ENCODE measurements around the gene MAN1A1.

Gene MAN1A1

DNA sequence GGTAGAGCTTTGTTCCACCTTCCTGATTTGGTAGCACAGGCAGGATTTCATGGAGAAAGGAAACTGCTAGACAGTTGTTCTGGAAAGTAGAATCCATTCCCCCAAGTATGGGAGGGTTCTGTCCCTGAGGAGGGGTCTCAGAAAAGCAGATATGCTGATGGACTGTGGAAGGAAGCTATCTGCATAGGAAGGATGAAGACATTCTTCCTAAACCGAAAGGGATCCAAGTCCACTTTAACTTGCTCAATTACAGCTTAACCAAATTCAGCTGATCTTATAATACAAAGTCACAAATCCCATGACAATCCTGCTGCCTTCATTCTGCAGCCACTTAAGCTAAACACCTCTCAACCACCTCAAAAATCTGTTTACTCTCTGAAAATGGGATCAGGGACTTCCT lies 2.6 kb downstream of the MAN1A1 start:
- Histone ChIP-seq H3K27ac (ENCODE audit: low read depth, low read length) (no peak overlapping the region), H2AFZ (ENCODE audit: low read depth, low read length, severe bottlenecking) (no peak overlapping the region), H3K4me2 (ENCODE audit: low read depth, low read length, poor library complexity, severe bottlenecking) (no peak overlapping the region), H3K4me3 (ENCODE audit: insufficient read depth, low read length, poor library complexity, severe bottlenecking) (no peak overlapping the region), H3K36me3 (ENCODE audit: low read length) (no peaks in the 10 kb centered on the region), H3K9ac (ENCODE audit: low read length) (no peak overlapping the region), H3F3A (ENCODE audit: insufficient read depth) (peaks cover 4% of the 10 kb centered on the region; the same call in 1 of the 2 replicates), H3K27me3 (ENCODE audit: low read length) (no peaks in the 10 kb centered on the region), H3K9me2 (replicated peaks; ENCODE audit: insufficient read depth, low read length) (no peaks in the 10 kb centered on the region), H3K9me3 (ENCODE audit: insufficient read depth, low read length) (no peaks in the 10 kb centered on the region), H3K79me2 (ENCODE audit: insufficient read depth, low read length) (no peaks in the 10 kb centered on the region), H4K20me1 (ENCODE audit: low read depth, low read length) (no peaks in the 10 kb centered on the region; the same call in 1 of the 2 replicates)
- TF ChIP-seq EZH2phosphoT487 (conservative IDR thresholded peaks at IDR 0.05; ENCODE audit: low read length): no peak
- TF ChIP-seq, protein P1, sequence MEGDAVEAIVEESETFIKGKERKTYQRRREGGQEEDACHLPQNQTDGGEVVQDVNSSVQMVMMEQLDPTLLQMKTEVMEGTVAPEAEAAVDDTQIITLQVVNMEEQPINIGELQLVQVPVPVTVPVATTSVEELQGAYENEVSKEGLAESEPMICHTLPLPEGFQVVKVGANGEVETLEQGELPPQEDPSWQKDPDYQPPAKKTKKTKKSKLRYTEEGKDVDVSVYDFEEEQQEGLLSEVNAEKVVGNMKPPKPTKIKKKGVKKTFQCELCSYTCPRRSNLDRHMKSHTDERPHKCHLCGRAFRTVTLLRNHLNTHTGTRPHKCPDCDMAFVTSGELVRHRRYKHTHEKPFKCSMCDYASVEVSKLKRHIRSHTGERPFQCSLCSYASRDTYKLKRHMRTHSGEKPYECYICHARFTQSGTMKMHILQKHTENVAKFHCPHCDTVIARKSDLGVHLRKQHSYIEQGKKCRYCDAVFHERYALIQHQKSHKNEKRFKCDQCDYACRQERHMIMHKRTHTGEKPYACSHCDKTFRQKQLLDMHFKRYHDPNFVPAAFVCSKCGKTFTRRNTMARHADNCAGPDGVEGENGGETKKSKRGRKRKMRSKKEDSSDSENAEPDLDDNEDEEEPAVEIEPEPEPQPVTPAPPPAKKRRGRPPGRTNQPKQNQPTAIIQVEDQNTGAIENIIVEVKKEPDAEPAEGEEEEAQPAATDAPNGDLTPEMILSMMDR (IDR thresholded peaks at IDR 0.05; ENCODE audit: insufficient read depth, low read length, poor library complexity, severe bottlenecking): no peak

- no peaks in the 10 kb centered on the region for H3K27me3 ChIP-seq (ENCODE audit: low read length)
- no peak overlapping the region for H2AFZ ChIP-seq (ENCODE audit: low read depth, low read length, severe bottlenecking)
- H3K36me3 ChIP-seq (ENCODE audit: low read length): no peaks in the 10 kb centered on the region
- H3K4me2 ChIP-seq (ENCODE audit: low read depth, low read length, poor library complexity, severe bottlenecking): no peak overlapping the region
- H3K4me3 ChIP-seq (ENCODE audit: insufficient read depth, low read length, poor library complexity, severe bottlenecking): no peak overlapping the region
- no peaks in the 10 kb centered on the region for H3K79me2 ChIP-seq (ENCODE audit: insufficient read depth, low read length)
- no peaks in the 10 kb centered on the region; the same call in 1 of the 2 replicates for H4K20me1 ChIP-seq (ENCODE audit: low read depth, low read length)
- no peaks in the 10 kb centered on the region for H3K9me2 ChIP-seq (replicated peaks; ENCODE audit: insufficient read depth, low read length)
- TF ChIP-seq, protein P1 (IDR thresholded peaks at IDR 0.05; ENCODE audit: insufficient read depth, low read length, poor library complexity, severe bottlenecking): no peak
- TF ChIP-seq EZH2phosphoT487 (conservative IDR thresholded peaks at IDR 0.05; ENCODE audit: low read length): no peak
- H3K9me3 ChIP-seq (ENCODE audit: insufficient read depth, low read length): no peaks in the 10 kb centered on the region
- no peak overlapping the region for H3K9ac ChIP-seq (ENCODE audit: low read length)
- H3F3A ChIP-seq (ENCODE audit: insufficient read depth): peaks cover 4% of the 10 kb centered on the region; the same call in 1 of the 2 replicates
- no peak overlapping the region for H3K27ac ChIP-seq (ENCODE audit: low read depth, low read length)
These were observed 3.1 kb downstream of the MAN1A1 start for GRCh38 chr6:119346450-119346849.

GRCh38 chr6:119345114-119345513 lies 4.4 kb downstream of the MAN1A1 start:
- H3K27ac ChIP-seq (ENCODE audit: low read depth, low read length): no peak overlapping the region
- H4K20me1 ChIP-seq (ENCODE audit: low read depth, low read length): no peaks in the 10 kb centered on the region
- TF ChIP-seq, protein P1 (IDR thresholded peaks at IDR 0.05; ENCODE audit: insufficient read depth, low read length, poor library complexity, severe bottlenecking): no peak
- TF ChIP-seq EZH2phosphoT487 (conservative IDR thresholded peaks at IDR 0.05; ENCODE audit: low read length): no peak
- no peak overlapping the region for H2AFZ ChIP-seq (ENCODE audit: low read depth, low read length, severe bottlenecking)
- H3K4me2 ChIP-seq (ENCODE audit: low read depth, low read length, poor library complexity, severe bottlenecking): no peak overlapping the region
- H3K27me3 ChIP-seq (ENCODE audit: low read length): no peaks in the 10 kb centered on the region
- no peaks in the 10 kb centered on the region for H3K9me2 ChIP-seq (replicated peaks; ENCODE audit: insufficient read depth, low read length)
- H3K9ac ChIP-seq (ENCODE audit: low read length): no peak overlapping the region
- H3K4me3 ChIP-seq (ENCODE audit: insufficient read depth, low read length, poor library complexity, severe bottlenecking): no peak overlapping the region
- H3K9me3 ChIP-seq (ENCODE audit: insufficient read depth, low read length): no peaks in the 10 kb centered on the region
- no peaks in the 10 kb centered on the region for H3F3A ChIP-seq (ENCODE audit: insufficient read depth)
- no peaks in the 10 kb centered on the region for H3K79me2 ChIP-seq (ENCODE audit: insufficient read depth, low read length)
- H3K36me3 ChIP-seq (ENCODE audit: low read length): no peaks in the 10 kb centered on the region

Measured in SU-DHL-6 (cell line).